NCI-H748 treated with DMSO at 0.1 percent for 48 hours (cell line): ENCODE data around the gene KIAA1191.
"Not testable (repeated sequence)": the region's sequence is repeated elsewhere in the genome, so short reads cannot be mapped to it uniquely, and the experiment has no call there.

Experiments used
- DNase-seq: peaks from one replicate; lab custom pipeline; 2025; lab: John Stamatoyannopoulos, UW

Gene KIAA1191, protein sequence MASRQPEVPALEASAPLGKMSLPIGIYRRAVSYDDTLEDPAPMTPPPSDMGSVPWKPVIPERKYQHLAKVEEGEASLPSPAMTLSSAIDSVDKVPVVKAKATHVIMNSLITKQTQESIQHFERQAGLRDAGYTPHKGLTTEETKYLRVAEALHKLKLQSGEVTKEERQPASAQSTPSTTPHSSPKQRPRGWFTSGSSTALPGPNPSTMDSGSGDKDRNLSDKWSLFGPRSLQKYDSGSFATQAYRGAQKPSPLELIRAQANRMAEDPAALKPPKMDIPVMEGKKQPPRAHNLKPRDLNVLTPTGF

GRCh38 chr5:176361437-176362232, at the start of gene KIAA1191:
TSS of gene KIAA1191 (minus strand) at chr5:176361764. CDS start at chr5:176359508, 2,256 bp downstream.
- peak; percentile 58 for DNase-seq

DNA sequence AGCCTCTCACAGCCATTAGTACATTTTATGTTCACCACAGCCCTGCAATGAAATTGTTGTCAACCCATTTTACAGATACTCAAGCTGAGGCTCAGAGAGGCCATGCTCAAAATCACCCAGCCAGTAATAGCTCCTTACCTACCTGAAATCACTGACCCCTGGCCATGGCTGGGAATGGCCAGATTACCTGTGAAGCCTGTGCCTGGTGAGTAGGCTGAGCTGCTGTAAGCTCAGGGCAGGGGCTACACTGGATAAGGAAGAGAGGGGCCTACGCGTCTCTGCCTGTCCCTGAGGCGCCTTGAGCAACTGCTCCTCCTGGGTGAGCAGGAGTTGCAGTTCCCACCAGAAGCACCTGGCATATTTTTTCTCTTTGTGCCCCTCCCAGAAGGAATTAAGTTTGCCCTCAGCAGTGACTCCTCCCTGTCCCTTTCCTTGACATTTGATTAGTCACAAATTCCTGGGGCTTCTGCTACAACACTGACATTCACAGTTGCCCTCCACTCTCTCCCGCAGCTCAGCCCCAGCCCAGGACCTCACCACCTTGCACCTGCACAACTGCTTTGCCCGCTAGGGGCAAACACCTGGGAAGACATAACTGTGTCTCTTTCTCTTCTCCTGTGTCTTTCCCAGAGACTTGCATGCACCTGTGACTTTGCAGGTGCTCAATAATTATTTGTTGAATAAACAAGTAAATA, 49.1 kb upstream of the KIAA1191 start:
- DNase-seq = no peak

DNA sequence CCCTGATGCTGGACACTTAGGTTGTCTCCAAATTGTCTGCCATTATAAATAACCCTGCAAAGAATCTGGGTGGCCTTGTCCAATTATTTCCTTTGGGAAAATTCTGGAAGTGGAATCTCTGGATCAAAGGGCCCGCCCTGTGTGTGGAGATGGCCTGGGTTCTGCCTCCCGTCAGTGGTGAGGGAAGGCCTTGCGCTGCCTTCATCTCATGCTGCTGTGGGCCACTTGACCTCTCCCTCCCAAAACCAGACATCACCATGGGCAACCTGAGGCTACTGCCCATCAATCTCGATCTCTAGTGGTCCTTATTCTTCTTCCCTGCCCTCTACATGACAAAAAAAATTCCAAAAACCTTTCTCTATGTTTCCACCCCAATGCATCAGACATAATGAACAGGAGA, 48.2 kb upstream of the KIAA1191 start:
- DNase-seq = no peak

GRCh38 chr5:176408590-176408989, 47.0 kb upstream of the KIAA1191 start:
- no peak for DNase-seq

GRCh38 chr5:176408252-176408573, 46.6 kb upstream of the KIAA1191 start:
- DNase-seq = not testable (repeated sequence)

DNA sequence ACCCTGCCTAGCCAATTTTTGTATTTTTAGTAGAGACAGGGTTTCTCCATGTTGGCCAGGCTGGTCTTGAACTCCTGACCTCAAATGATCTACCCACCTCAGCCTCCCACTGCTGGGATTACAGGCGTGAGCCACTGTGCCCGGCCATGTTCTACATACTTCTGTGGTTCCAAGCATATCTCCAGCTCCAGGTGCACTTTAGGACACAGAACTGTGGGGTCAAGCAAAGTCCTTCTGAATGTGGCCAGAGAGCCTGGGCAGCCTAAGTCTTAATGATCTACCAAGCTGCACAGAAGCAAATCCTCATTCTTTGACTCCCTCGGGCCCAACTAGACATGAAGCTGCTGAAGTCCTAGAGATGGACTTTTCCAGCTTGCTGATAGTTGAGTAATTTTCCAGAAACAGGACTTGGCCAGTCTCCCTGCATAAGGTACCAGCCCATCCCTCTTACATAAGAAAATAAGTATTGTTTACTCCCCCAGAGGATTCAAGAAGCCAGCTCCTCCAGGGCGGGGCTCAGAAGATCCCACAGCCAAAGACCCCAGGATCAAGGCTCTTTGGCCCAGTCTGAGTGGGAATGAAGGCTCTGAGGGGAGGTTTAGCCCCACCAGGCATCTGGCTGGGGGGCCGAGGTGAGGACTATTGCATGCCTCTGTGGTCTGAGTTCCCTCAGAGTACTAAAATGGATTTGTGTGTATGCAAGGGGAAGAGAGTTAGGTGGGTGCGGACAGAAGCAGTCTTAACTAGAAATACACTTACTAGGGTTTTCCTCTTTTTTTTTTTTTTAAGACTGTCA, 46.1 kb upstream of the KIAA1191 start:
- DNase-seq = no peak

DNA sequence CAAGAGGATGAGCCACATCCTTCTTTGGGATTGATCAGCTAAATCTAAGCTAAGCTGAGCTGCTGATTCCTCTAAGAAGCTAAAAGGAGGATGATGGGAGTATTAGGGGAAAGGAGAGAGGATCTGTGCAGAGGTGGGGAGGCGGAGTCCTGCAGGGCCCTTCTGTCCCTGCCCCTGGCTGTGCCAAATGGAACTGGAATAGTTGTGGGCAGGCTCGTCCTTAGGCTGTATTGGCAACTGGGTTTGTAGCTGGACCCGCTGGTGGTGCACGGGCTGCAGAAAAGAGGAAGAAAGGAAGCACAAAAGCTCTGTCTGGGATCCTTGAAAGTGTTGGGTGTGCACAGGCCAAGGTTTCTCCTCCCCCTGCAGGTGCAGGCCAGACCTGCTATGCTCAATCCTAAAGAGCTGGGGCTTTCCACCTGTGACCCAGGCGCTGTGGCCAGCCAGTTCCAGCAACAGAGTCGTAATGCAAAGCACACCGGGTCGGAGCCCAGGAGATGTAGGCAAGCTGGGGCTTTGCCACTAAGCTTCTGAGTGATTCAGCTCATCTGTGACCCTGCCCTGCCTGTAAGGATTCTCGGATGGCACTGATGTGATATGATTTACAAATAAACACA, 45.0 kb upstream of the KIAA1191 start:
- DNase-seq = no peak

- DNase-seq = no peak
Observed at GRCh38 chr5:176405656-176406435, 44.3 kb upstream of the KIAA1191 start.

GRCh38 chr5:176401281-176402205, 40.0 kb upstream of the KIAA1191 start:
- DNase-seq = no peak

DNA sequence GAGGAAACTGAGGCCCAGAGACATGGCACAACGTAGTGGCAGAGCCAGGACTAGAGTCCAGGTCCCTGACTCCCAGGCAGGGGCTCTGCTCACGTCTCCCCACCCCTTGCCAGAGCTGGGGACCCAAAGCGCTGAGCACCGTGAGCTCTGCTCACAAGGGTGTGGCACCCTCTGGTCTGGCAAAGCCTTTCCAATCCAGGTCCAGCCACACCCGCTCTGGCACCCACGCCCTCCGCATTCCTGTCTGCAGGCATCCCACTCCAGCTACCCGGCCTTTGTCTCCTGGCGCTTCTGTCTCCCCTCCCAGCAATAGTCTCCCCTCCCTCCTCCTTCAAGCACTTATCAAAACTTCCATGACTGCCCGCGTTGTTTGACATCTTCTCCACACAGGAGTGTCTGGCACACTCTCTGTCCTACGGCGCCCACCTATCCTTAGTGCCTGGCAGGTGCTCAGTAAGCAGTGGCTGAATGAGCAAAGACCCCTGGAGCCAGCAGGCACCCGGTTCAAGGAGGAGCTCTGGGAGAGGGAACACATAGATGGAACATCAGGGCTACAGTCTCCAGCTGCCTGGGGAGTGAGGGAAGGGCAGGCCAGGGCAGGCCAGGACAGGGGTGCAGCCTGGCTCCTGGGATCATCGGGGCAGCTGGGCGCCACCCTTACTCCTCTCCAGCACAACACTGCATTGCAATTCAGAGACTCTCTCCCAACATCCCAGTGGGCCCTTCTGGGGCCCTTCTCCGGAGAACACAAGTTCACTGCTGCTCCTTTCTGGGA, 39.0 kb upstream of the KIAA1191 start:
- no peak for DNase-seq

GRCh38 chr5:176397736-176398420, 36.3 kb upstream of the KIAA1191 start:
- no peak for DNase-seq

- no peak for DNase-seq
Observed at GRCh38 chr5:176396330-176396729, 34.8 kb upstream of the KIAA1191 start.

GRCh38 chr5:176394881-176395675, 33.5 kb upstream of the KIAA1191 start:
- DNase-seq = no peak

DNA sequence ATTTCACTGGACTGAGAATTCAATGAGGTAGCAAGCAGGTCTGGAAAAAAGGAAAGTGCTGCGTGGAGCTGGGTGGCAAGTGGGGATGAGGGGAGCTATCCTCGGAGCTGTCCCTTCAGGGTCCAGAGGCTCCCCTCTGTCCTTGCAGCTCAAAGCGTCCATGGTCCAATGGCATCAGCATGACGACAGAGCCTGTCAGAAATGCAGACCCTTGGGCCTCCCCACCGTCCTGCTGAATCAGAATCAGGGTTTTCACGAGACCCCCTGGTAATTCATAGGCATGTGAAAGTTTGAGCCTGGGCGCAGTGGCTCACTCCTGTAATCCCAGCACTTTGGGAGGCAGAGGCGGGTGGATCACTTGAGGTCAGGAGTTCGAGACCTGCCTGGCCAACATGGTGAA, 32.5 kb upstream of the KIAA1191 start:
- no peak for DNase-seq

- no peak for DNase-seq
Observed at GRCh38 chr5:176392526-176392925, 31.0 kb upstream of the KIAA1191 start.

GRCh38 chr5:176391999-176392398, 30.4 kb upstream of the KIAA1191 start:
- DNase-seq = no peak

GRCh38 chr5:176391479-176391878, 29.9 kb upstream of the KIAA1191 start:
- DNase-seq = no peak
